MCF 10A (cell line): Measurements from ENCODE around the gene ST3GAL3. TPM values are rescaled to one million over a fixed set of nuclear protein-coding genes. Genes with fewer than 3 reads are reported as not detected.

ENCODE experiments used
- BruUV-seq: library from RNA; stranded (reverse); fragments of 400-500 nt; replicated peaks from 2 replicates; lab custom pipeline; 2021; lab: Mats Ljungman, UMichigan
- CTCF ChIA-PET: fragments of 300-600 bp; sonication (Branson Sonifier 250); formaldehyde crosslinking; extraction: SDS; loops from one replicate; lab custom pipeline; 2021; ENCODE audit warnings: antibody characterized with exemption, inconsistent platforms; lab: Yijun Ruan, JAX
- POLR2A ChIA-PET: fragments of 300-600, 350-650 bp; sonication (Branson Sonifier 250); formaldehyde crosslinking; extraction: SDS; loops from one replicate; lab custom pipeline; 2020; ENCODE audit warnings: antibody characterized with exemption, inconsistent platforms; lab: Yijun Ruan, JAX
- DNase-seq: peaks from one replicate; pipeline ENCODE4 v3.0.0-alpha.2; 2018; ENCODE audit not compliant: unreplicated experiment
- H3K27ac Mint-ChIP-seq: one replicate; pipeline ENCODE4 v1.8.0; 2022; ENCODE audit warnings: mild to moderate bottlenecking, low read depth, mixed read lengths; ENCODE audit not compliant: unreplicated experiment
- H3K27me3 Mint-ChIP-seq: one replicate; pipeline ENCODE4 v1.8.0; 2022; ENCODE audit warnings: mixed read lengths; ENCODE audit not compliant: insufficient read depth, unreplicated experiment
- H3K36me3 Mint-ChIP-seq: one replicate; pipeline ENCODE4 v1.8.0; 2022; ENCODE audit warnings: mild to moderate bottlenecking, moderate library complexity, mixed read lengths; ENCODE audit not compliant: insufficient read depth, unreplicated experiment
- H3K4me1 Mint-ChIP-seq: one replicate; pipeline ENCODE4 v1.8.0; 2022; ENCODE audit warnings: mixed read lengths; ENCODE audit not compliant: insufficient read depth, unreplicated experiment
- H3K4me3 Mint-ChIP-seq: one replicate; pipeline ENCODE4 v1.8.0; 2022; ENCODE audit warnings: mild to moderate bottlenecking, moderate library complexity, mixed read lengths; ENCODE audit not compliant: unreplicated experiment
- H3K9me3 Mint-ChIP-seq: one replicate; pipeline ENCODE4 v1.8.0; 2022; ENCODE audit warnings: mixed read lengths; ENCODE audit not compliant: unreplicated experiment
- CTCF ChIP-seq: fragments of 200-600 bp; IDR thresholded peaks from one replicate; pipeline ENCODE4 v1.8.0; 2022; ENCODE audit warnings: antibody characterized with exemption, mild to moderate bottlenecking; ENCODE audit not compliant: unreplicated experiment
- intact Hi-C: fragments of 100-400 bp; cut with micrococcal nuclease; formaldehyde crosslinking; loops from 2 replicates; pipeline ENCODE4 v1.14.1; 2022
- total RNA-seq: library from RNA; stranded (reverse); gene quantifications from 2 replicates; pipeline ENCODE4 v1.2.3, GENCODE V29; 2022

Gene ST3GAL3
- total RNA-seq, 1 experiment from 2014 or later = 24.2 TPM

- DNase-seq = no peak
- H3K4me1 Mint-ChIP-seq = no peaks in the 10 kb centered on the region
- POLR2A ChIA-PET = interaction anchor here (0.6 to 1.3 kb wide), 2 partner anchors 13 to 38 kb away, joined by 3 to 6 read pairs; partner anchors contain the start of gene KDM4A
- no TSS peak for BruUV-seq
- intact Hi-C loops = no loop called here
- CTCF ChIA-PET = interaction anchor here (0.9 to 1.4 kb wide), 2 partner anchors 75 to 159 kb away, joined by 3 read pairs; no protein-coding TSS in a partner anchor
- no peaks in the 10 kb centered on the region for H3K27me3 Mint-ChIP-seq
- no peak for TF ChIP-seq CTCF
- H3K36me3 Mint-ChIP-seq = peaks cover 34% of the 10 kb centered on the region
- no peak overlapping the region for H3K27ac Mint-ChIP-seq
- no peak overlapping the region for H3K4me3 Mint-ChIP-seq
- H3K9me3 Mint-ChIP-seq = no peaks in the 10 kb centered on the region
Observed at GRCh38 chr1:43688594-43689000, 18.7 kb upstream of the ST3GAL3 start.

- Mint-ChIP-seq H3K4me3 (no peak overlapping the region), H3K27ac (no peak overlapping the region), H3K36me3 (peaks cover 29% of the 10 kb centered on the region), H3K4me1 (no peaks in the 10 kb centered on the region), H3K27me3 (no peaks in the 10 kb centered on the region), H3K9me3 (no peaks in the 10 kb centered on the region)
- POLR2A ChIA-PET = interaction anchor here (0.6 to 1.0 kb wide), 2 partner anchors 14 to 18 kb away, joined by 3 to 4 read pairs; partner anchors contain the start of gene ST3GAL3
- no TSS peak for BruUV-seq
- TF ChIP-seq CTCF = no peak
- intact Hi-C loops = no loop called here
- CTCF ChIA-PET = interaction anchor here (1.4 kb wide), 1 partner anchor 74 kb away, joined by 3 read pairs; no protein-coding TSS in a partner anchor
- no peak for DNase-seq
Observed at GRCh38 chr1:43689289-43689688, 18.0 kb upstream of the ST3GAL3 start.

GRCh38 chr1:43691871-43692815, 15.2 kb upstream of the ST3GAL3 start:
- POLR2A ChIA-PET = interaction anchor here (1.0 kb wide), 1 partner anchor 15 kb away, joined by 3 read pairs; the partner anchor contains the start of gene ST3GAL3
- no peak for TF ChIP-seq CTCF
- no TSS peak for BruUV-seq
- Mint-ChIP-seq H3K27ac (no peak overlapping the region), H3K36me3 (peaks cover 3% of the 10 kb centered on the region), H3K27me3 (no peaks in the 10 kb centered on the region), H3K9me3 (no peaks in the 10 kb centered on the region), H3K4me3 (no peak overlapping the region), H3K4me1 (no peaks in the 10 kb centered on the region)
- CTCF ChIA-PET = no interaction called here
- no peak for DNase-seq
- intact Hi-C loops = no loop called here

GRCh38 chr1:43693371-43693770, 14.0 kb upstream of the ST3GAL3 start:
- Mint-ChIP-seq H3K36me3 (no peaks in the 10 kb centered on the region), H3K9me3 (no peaks in the 10 kb centered on the region), H3K4me1 (no peaks in the 10 kb centered on the region), H3K4me3 (no peak overlapping the region), H3K27me3 (no peaks in the 10 kb centered on the region), H3K27ac (no peak overlapping the region)
- POLR2A ChIA-PET = interaction anchor here (0.7 to 1.0 kb wide), 2 partner anchors 14 to 277 kb away, joined by 3 read pairs; partner anchors contain the start of gene ST3GAL3
- no peak for TF ChIP-seq CTCF
- BruUV-seq = no TSS peak
- no peak for DNase-seq
- intact Hi-C loops = no loop called here
- CTCF ChIA-PET = interaction anchor here (0.7 kb wide), 1 partner anchor 12 kb away, joined by 3 read pairs; no protein-coding TSS in a partner anchor
